K562 (cell line): ENCODE data around the gene CEP78. TPM values are rescaled to one million over a fixed set of nuclear protein-coding genes. Genes with fewer than 3 reads are reported as not detected.

Experiments
- ATAC-seq: fragments of 200-7000 bp; cut with Tn5 transposase; 3 replicates; pipeline ENCODE4 v1.9.1; 2020; ENCODE audit warnings: moderate library complexity
- BruUV-seq: library from RNA; stranded (reverse); fragments of 400-500 nt; replicated peaks from 2 replicates; lab custom pipeline; 2021; lab: Mats Ljungman, UMichigan
- CTCF ChIA-PET: fragments of 300-600 bp; formaldehyde crosslinking; extraction: SDS; loops from one replicate; lab custom pipeline; 2021; ENCODE audit warnings: low intra/inter-chr PET ratio; lab: Yijun Ruan, JAX
- POLR2A ChIA-PET: fragments of 300-600, 350-650 bp; sonication (Branson Sonifier 250); formaldehyde crosslinking; extraction: SDS; loops from one replicate; lab custom pipeline; 2021; ENCODE audit warnings: antibody characterized with exemption, inconsistent platforms; lab: Yijun Ruan, JAX
- DNase-seq, 4 experiments: peaks; one replicate each; pipeline versions ENCODE4 v3.0.0 to v3.0.0-alpha.2; 2011 to 2018; ENCODE audit warnings: low spot score in 3 of 4, mixed read lengths in 3 of 4; ENCODE audit errors: extremely low read depth in 1 of 4
- FAIRE-seq: peaks from 2 replicates; lab custom pipeline; 2011; peaks lifted over from hg19 to GRCh38; lab: Jason Lieb, UNC
- H2AFZ ChIP-seq: 2 replicates; pipeline ENCODE4 v1.6.0; 2011; ENCODE audit warnings: low read depth, low read length, control low read depth, inconsistent platforms
- H3K27ac ChIP-seq: fragments of 200-600 bp; 3 replicates; pipeline ENCODE4 v1.8.0; 2011; ENCODE audit warnings: low read depth, mild to moderate bottlenecking, control low read depth, inconsistent platforms, low read length, moderate library complexity, mixed read lengths; ENCODE audit errors: extremely low read depth
- H3K27me3 ChIP-seq, 2 experiments: fragments of 300-600 bp in 1 of 2; 2 replicates in 1 of 2; 3 replicates in 1 of 2; pipeline versions ENCODE4 v1.6.0 to v1.8.0; 2011; ENCODE audit warnings: inconsistent platforms in 2 of 2, low read length in 2 of 2, mild to moderate bottlenecking in 1 of 2, mixed read lengths in 1 of 2, moderate library complexity in 1 of 2; ENCODE audit not compliant: control insufficient read depth in 2 of 2, insufficient read depth in 2 of 2
- H3K36me3 ChIP-seq: fragments of 300-600 bp; 3 replicates; pipeline ENCODE4 v1.8.0; 2011; ENCODE audit warnings: mild to moderate bottlenecking, low read length, inconsistent platforms; ENCODE audit not compliant: control insufficient read depth, insufficient read depth
- H3K4me1 ChIP-seq, 2 experiments: fragments of 200-600 bp in 1 of 2; replicated peaks in 1 of 2; 2 replicates in 1 of 2; 3 replicates in 1 of 2; pipeline versions ENCODE4 v1.5.1 to v1.8.0; 2011; ENCODE audit warnings: inconsistent platforms in 2 of 2, low read length in 2 of 2, mild to moderate bottlenecking in 1 of 2, mixed read lengths in 1 of 2, moderate library complexity in 1 of 2; ENCODE audit not compliant: control insufficient read depth in 2 of 2, insufficient read depth in 2 of 2
- H3K4me2 ChIP-seq: 2 replicates; pipeline ENCODE4 v1.6.1; 2011; ENCODE audit warnings: low read length, control low read depth, inconsistent platforms, mixed read lengths; ENCODE audit not compliant: insufficient read depth
- H3K4me3 ChIP-seq: fragments of 200-600 bp; sonication (generic), shearing (Covaris generic); 2 replicates; pipeline ENCODE4 v1.5.1; 2016; ENCODE audit warnings: control low read depth, inconsistent platforms
- H3K79me2 ChIP-seq: fragments of 200-600 bp; 3 replicates; pipeline ENCODE4 v1.8.0; 2011; ENCODE audit warnings: low read length, inconsistent platforms; ENCODE audit not compliant: control insufficient read depth, insufficient read depth
- H3K9ac ChIP-seq, 2 experiments: 2 replicates each; pipeline versions ENCODE4 v1.6.0 to v1.6.1; 2011; ENCODE audit warnings: low read depth in 2 of 2, low read length in 2 of 2, control low read depth in 1 of 2, inconsistent platforms in 1 of 2, mild to moderate bottlenecking in 1 of 2, mixed read lengths in 1 of 2; ENCODE audit not compliant: insufficient read depth in 1 of 2
- H3K9me1 ChIP-seq: one replicate; pipeline ENCODE4 v1.6.0; 2011; ENCODE audit warnings: inconsistent platforms, mild to moderate bottlenecking, low read length, moderate library complexity; ENCODE audit not compliant: control insufficient read depth, insufficient read depth
- H3K9me3 ChIP-seq: replicated peaks from 2 replicates; pipeline ENCODE4 v1.5.1; 2011; ENCODE audit warnings: low read depth, low read length, inconsistent platforms; ENCODE audit not compliant: control insufficient read depth, insufficient read depth
- H4K20me1 ChIP-seq: replicated peaks from 2 replicates; pipeline ENCODE4 v1.6.1; 2011; ENCODE audit warnings: low read length, inconsistent platforms, mixed read lengths; ENCODE audit not compliant: control insufficient read depth, insufficient read depth
- GATAD2B ChIP-seq: fragments of 450-650 bp; IDR thresholded peaks from 2 replicates; pipeline ENCODE4 v1.6.1; 2017; ENCODE audit warnings: mild to moderate bottlenecking, borderline replicate concordance
- GTF2F1 ChIP-seq: IDR thresholded peaks from 2 replicates; pipeline ENCODE4 v1.6.1; 2011; ENCODE audit warnings: low read depth, low read length, improper control_type of control experiment
- HDAC1 ChIP-seq, 2 experiments: fragments of 450-650 bp; IDR thresholded peaks; 2 replicates each; pipeline ENCODE4 v1.6.1; 2016 to 2017; ENCODE audit warnings: inconsistent platforms in 1 of 2, mild to moderate bottlenecking in 1 of 2, moderate library complexity in 1 of 2
- HDAC2 ChIP-seq: fragments of 450-650 bp; IDR thresholded peaks from 2 replicates; pipeline ENCODE4 v1.6.1; 2016; ENCODE audit warnings: mild to moderate bottlenecking
- POLR3G ChIP-seq: IDR thresholded peaks from 2 replicates; pipeline ENCODE4 v1.6.1; 2011; ENCODE audit not compliant: insufficient read length, insufficient replicate concordance; ENCODE audit errors: extremely low read depth
- PTTG1 ChIP-seq: fragments of 450-650 bp; IDR thresholded peaks from 2 replicates; pipeline ENCODE4 v1.6.1; 2016; ENCODE audit warnings: low read depth, mild to moderate bottlenecking, missing genetic modification characterization, missing compliant biosample characterization
- RBBP5 ChIP-seq: fragments of 200-600 bp; sonication (generic); IDR thresholded peaks from 2 replicates; pipeline ENCODE4 v1.6.1; 2012; ENCODE audit warnings: borderline replicate concordance, mild to moderate bottlenecking, low read length, control low read depth, inconsistent platforms; ENCODE audit not compliant: insufficient read depth, poor library complexity, severe bottlenecking
- SIN3A ChIP-seq, 2 experiments: fragments of 150-350 bp in 1 of 2; IDR thresholded peaks; 2 replicates each; pipeline ENCODE4 v1.6.1; 2011 to 2016; ENCODE audit warnings: borderline replicate concordance in 2 of 2, low read depth in 2 of 2, low read length in 2 of 2, mild to moderate bottlenecking in 2 of 2, moderate library complexity in 2 of 2; ENCODE audit not compliant: control insufficient read depth in 1 of 2
- TOE1 ChIP-seq, 2 experiments: fragments of 450-650 bp in 1 of 2; sonication (generic) in 1 of 2; formaldehyde crosslinking in 1 of 2; IDR thresholded peaks; 2 replicates each; pipeline versions ENCODE4 v1.7.1 to v1.8.0; 2016 to 2022; ENCODE audit warnings: borderline replicate concordance in 2 of 2, mild to moderate bottlenecking in 2 of 2, antibody characterized with exemption in 1 of 2, inconsistent platforms in 1 of 2, low read depth in 1 of 2, missing genetic modification reagents in 1 of 2, moderate library complexity in 1 of 2
- ZNF586 ChIP-seq: fragments of 450-650 bp; formaldehyde crosslinking; conservative IDR thresholded peaks from 2 replicates; pipeline ENCODE4 v1.4.0; 2020; ENCODE audit warnings: mild to moderate bottlenecking, moderate library complexity
- WGBS: fragments of 100-300 bp; shearing (Covaris generic); methylation state at CpG from one replicate; pipeline ENCODE4 v1.1.6; 2016; ENCODE audit warnings: low coverage, mixed read lengths; ENCODE audit not compliant: insufficient coverage; ENCODE audit errors: missing lambda C conversion rate; 5-methylcytosine and 5-hydroxymethylcytosine counted together
- in situ Hi-C: fragments of 300-500 bp; cut with MboI; formaldehyde crosslinking; loops from 4 replicates; pipeline ENCODE4 v1.15.0; 2018; ENCODE audit warnings: inconsistent platforms, mixed read lengths
- intact Hi-C: fragments of 100-400 bp; cut with micrococcal nuclease; formaldehyde crosslinking; loops from 2 replicates; pipeline ENCODE4 v1.14.2; 2022
- polyA plus RNA-seq, 8 experiments: library from polyadenylated mRNA; depleted of rRNA in 4 of 8; stranded (reverse) in 5 of 8; unstranded in 3 of 8; fragments of >200 nt; fragmentation: Nextera tagmentation in 2 of 8; fragmentation: Illumina TruSeq in 1 of 8; extraction: Ambion mirVana in 2 of 8; extraction: Trizol in 1 of 8; gene quantifications; 2 replicates each; pipeline versions ENCODE4 v1.2.1 to v1.2.3, GENCODE V29; 2011 to 2014; ENCODE audit warnings: inconsistent platforms in 1 of 8, missing spikeins in 1 of 8
- total RNA-seq, 7 experiments: library from RNA; depleted of rRNA in 6 of 7; stranded (reverse); fragments of >200 nt in 6 of 7; fragmentation: Illumina TruSeq in 2 of 7; extraction: Trizol in 2 of 7; gene quantifications; 2 replicates each; pipeline versions ENCODE4 v1.2.1 to v1.2.3, GENCODE V29; 2011 to 2021; ENCODE audit warnings: low replicate concordance in 1 of 7

Gene CEP78
- total and polyA plus RNA-seq, 9 of the 15 experiments (the other 6 are each of a cell fraction or from before 2014, with no cell fraction given): 3.5 to 26.0 (median 21.5) TPM

GRCh38 chr9:78245401-78245800 lies 9.5 kb downstream of the CEP78 start (continued):
- no peak for TF ChIP-seq SIN3A (IDR thresholded peaks at IDR 0.05; ENCODE audit: borderline replicate concordance in 2 of 2, control insufficient read depth in 1 of 2, low read depth in 2 of 2, low read length in 2 of 2)

DNA sequence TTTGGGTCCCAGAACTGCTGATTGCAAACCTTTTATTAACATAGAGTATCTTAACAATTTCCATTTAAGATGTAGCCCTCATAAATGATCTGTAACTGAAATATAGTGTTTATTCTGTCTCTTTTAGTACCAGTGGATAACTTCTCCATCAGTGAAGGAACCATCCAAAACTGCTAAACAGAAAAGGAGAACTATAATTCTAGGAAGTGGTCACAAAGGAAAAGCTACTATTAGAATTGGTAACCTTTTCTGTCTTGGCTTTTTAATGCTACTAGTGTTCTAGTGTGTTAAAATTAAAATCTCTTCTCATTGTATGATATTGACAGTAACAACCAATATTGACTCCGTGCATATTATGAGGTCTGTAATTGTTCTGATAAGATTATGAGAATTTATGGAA lies 12.8 kb downstream of the CEP78 start:
- peaks cover 51% of the 10 kb centered on the region; the same call in 2 of the 3 replicates for H3K36me3 ChIP-seq
- WGBS: 50% methylated on average over 1 of the region's 1 CpG
- ATAC-seq: no peak
- no peaks in the 10 kb centered on the region for H3K4me1 ChIP-seq
- no peaks in the 10 kb centered on the region for H3K9me3 ChIP-seq
- in situ Hi-C loops (no loop called here), intact Hi-C loops (no loop called here)
- no peak overlapping the region for H2AFZ ChIP-seq
- no peak overlapping the region for H3K27ac ChIP-seq
- no peaks in the 10 kb centered on the region for H3K79me2 ChIP-seq
- no peaks in the 10 kb centered on the region for H3K27me3 ChIP-seq
- H3K4me2 ChIP-seq: no peak overlapping the region
- no peak for DNase-seq
- H3K9me1 ChIP-seq: no peaks in the 10 kb centered on the region
- FAIRE-seq: no peak
- no peak overlapping the region for H3K9ac ChIP-seq
- CTCF ChIA-PET: no interaction called here
- H4K20me1 ChIP-seq: no peaks in the 10 kb centered on the region
- no TSS peak for BruUV-seq
- no peak overlapping the region for H3K4me3 ChIP-seq
- POLR2A ChIA-PET: interaction anchor here (1.0 kb wide), 1 partner anchor 48 kb away, joined by 4 read pairs; the partner anchor contains the start of gene PSAT1
- TF ChIP-seq TOE1 (IDR thresholded peaks at IDR 0.05; ENCODE audit: borderline replicate concordance): no peak
- no peak for TF ChIP-seq TOE1 (CRISPR knock-in tag; IDR thresholded peaks at IDR 0.05; ENCODE audit: borderline replicate concordance, low read depth)
- TF ChIP-seq GATAD2B: no peak
- TF ChIP-seq GTF2F1: no peak
- no peak for TF ChIP-seq HDAC2
- TF ChIP-seq POLR3G: no peak
- TF ChIP-seq PTTG1: no peak
- TF ChIP-seq HDAC1 (IDR thresholded peaks at IDR 0.05): no peak
- TF ChIP-seq RBBP5: no peak
- TF ChIP-seq ZNF586 (CRISPR knock-in tag): no peak
